DMS79 (cell line): ENCODE data around the gene DCAF8.
A peak's percentile ranks its signal among the peaks of the same experiment; 100 is the strongest.

Source experiments
- DNase-seq: peaks from one replicate; lab custom pipeline; 2025; lab: John Stamatoyannopoulos, UW

Gene DCAF8

DNA sequence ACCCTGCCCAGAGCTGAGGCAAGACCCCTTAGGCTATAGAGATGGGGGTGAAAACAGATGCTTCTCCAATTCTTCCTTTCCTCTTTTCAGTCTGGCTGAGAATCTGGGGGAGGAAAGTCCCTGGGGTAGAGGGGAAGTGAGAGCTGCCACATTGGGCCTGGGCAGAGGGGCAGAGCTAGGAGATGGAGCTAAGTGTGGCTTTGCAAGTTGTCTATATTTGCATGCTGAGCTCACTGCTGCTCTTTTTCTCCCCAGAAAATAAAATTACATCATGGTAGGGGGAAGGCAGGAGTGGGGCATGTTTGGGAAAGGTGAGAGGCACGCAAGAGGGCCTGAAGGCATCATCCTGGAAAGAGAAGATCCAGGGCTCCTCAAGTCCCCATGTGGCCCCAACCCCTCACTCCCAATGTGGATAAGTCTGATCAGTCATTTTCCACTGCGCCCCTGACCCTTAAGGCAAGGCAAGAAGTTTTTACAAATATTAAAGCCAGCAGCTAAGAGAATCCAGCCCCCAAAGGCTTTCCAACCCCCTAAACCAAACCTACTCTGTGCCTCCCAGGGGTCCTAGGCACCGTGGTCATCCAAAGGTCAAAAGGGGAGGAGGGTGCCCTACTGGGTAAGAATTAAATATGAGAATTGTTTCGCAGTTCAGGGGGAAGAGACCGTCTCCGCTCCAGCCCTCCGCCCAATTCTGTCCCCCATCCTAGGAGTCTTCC is 57.7 kb downstream of the DCAF8 start:
- DNase-seq = no peak

DNA sequence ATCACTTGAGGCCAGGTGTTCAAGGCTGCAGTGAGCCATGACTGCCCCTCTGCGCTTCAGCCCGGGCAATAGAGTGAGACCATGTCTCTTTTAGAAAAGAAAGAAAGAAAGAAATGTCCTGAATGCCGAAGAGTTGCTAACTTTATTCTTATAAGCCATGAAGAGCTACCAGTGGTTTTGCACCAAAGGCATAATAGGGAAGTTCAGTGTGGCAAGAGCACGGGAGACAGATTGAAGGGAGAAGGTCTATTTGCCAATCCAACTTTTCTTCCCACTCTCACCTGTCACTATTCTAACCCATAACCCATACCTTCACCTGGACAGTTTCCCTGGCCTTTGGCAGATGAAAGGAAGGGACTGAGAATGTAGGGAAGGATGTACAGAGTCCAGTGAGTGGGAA is 61.6 kb downstream of the DCAF8 start:
- DNase-seq = no peak

DNA sequence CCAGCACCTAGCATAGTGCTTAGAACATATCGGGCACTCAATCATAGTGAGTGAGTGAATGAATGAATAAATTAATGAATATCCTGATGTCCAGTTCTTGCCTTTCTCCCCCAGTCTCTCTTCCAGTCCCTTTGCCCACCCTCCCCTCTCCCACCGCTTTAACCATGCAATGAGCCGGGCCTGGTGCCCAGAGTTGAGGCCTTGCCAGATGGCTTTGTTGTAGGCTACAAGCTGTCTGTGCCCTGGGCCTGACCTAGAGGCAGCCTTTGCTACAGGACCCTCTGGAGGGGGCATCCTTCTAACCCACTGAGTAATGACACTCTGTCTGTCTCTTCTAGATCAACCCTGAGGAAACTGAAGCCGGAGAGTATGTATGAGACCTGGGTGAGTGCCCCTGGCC is 65.1 kb downstream of the DCAF8 start:
- no peak for DNase-seq

DNA sequence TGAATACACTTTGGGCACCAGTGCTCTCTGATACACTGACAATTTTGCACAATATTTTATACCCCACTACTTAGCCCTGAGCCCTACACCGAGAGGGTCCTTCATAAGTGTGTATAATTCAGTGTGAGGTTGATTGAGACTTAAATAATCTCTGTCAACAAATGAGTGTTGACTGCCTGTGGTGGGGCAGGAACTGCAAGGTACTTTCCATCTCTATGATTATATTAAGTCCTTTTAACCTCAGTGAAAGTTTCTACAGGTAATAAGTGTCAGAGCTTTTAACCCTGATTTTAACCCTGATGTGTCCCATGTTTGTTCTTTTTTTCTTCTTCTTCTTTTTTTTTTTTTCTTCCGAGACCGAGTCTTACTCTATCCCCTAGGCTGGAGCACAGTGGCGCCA is 66.2 kb downstream of the DCAF8 start:
- no peak for DNase-seq

DNA sequence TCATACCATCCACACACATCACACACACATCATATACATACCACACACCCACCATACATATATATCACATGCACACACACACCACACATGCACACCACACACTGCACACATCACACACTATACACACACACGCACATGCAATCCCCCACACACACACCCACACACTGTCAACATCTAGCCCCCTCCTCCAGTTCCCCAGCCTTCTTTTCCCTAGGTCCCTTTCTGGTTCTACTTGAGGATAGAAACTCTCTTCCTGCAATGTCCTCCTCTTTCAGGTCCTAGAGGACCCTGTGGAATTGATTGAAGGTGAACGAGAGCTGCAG is 67.7 kb downstream of the DCAF8 start:
- no peak for DNase-seq

DNA sequence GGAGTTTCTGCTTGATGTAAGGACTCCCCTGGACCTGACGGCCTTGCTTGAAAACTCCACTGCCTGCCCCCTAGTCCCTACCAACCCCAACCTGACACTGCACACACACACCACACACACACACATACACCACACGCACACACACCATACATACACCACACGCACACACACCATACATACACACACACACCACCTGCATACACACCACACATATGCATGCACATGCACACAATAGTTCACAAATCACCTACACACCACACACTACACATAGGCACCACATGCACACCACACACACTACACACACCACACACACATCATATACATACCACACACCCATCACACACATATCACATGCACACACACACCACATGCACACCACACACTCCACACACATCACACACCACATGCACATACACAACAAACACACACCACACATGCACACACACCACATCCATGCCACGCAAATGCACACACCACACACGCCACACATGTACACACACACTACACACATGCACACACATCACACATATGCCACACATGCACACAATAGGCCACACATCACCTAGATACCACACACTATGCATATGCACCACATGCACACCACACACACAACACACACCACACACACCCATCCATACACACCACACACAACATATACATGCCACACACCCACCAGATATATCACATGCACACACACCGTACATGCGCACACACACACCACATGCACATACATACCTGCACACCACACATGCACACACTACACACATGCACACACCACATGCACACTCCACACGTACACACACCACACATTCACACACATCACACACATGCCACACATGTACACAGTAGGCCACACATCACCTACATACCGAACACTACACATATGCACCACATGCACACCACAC is 68.3 kb downstream of the DCAF8 start:
- DNase-seq = no peak

DNA sequence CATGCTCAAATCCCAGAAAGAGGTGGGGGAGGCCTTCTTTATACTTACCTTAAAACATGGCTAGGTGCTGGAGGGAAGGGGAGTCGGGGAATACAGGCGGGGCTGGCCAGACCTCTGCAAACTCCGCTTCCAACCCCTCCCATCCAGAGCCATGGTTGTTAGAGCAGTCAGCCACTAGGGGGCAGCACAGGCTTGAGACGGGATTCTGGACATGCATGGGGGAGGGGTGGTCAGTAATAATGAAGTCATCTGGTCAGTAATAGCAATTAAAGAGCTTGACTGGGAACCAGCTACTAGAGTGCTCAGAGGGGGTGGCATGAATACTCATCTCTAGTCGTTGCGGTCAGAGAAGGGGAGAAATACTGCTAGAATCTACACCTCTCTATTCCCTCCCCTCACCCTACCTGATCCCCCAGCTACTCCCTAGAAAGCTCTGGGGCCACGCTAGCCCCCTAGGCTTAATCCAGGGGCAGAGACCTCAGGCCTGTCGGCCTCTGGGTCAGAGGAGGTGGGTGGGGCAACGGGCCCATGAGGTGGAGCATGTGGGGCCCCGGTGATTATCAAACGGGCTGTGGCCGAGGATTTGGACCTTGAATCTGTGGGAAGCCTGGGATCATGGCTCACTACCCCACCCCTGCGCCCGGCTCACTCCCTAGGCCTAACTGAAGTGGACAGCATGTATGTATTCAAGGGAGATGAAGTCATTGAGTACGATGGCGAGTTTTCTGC is 69.1 kb downstream of the DCAF8 start:
- DNase-seq = peak; percentile 13

DNA sequence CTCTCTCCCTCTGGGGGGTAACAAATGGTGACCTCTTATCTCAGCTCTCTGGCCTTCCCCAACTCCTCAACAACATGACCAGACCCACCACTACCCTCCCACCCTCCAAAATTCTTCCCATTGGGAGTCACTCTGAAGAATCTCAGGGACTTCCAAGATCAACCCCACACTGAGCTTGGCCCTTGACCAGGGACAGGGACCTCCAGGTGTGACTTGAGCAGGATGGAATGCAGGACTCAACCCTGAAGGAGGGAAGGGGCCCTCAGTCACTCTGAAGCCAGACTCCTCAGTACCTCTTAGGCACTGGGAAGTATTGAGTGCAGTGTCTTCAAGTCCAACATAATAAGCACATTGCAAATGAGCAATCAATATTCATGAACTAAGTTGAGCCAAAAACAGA is 70.1 kb downstream of the DCAF8 start:
- no peak for DNase-seq

DNA sequence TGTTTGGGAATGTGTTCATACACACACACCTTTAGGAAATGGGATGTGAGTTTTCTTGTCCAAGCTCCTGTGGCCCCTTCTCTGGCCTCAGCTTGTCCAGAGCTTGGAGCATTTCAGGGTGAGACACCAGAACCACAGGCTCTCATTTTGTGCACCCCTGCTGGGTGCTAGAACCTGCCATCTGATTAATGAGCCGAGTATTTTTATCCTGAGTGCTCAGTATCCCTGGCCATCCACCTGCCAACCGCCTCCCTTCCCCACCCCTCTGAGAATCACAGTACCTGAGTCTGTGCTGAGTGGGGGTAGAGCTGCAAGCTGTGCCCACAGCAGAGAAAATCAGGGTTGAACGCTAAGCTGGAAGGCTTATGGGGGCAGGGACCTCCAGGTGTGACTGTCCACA is 70.6 kb downstream of the DCAF8 start:
- no peak for DNase-seq

DNA sequence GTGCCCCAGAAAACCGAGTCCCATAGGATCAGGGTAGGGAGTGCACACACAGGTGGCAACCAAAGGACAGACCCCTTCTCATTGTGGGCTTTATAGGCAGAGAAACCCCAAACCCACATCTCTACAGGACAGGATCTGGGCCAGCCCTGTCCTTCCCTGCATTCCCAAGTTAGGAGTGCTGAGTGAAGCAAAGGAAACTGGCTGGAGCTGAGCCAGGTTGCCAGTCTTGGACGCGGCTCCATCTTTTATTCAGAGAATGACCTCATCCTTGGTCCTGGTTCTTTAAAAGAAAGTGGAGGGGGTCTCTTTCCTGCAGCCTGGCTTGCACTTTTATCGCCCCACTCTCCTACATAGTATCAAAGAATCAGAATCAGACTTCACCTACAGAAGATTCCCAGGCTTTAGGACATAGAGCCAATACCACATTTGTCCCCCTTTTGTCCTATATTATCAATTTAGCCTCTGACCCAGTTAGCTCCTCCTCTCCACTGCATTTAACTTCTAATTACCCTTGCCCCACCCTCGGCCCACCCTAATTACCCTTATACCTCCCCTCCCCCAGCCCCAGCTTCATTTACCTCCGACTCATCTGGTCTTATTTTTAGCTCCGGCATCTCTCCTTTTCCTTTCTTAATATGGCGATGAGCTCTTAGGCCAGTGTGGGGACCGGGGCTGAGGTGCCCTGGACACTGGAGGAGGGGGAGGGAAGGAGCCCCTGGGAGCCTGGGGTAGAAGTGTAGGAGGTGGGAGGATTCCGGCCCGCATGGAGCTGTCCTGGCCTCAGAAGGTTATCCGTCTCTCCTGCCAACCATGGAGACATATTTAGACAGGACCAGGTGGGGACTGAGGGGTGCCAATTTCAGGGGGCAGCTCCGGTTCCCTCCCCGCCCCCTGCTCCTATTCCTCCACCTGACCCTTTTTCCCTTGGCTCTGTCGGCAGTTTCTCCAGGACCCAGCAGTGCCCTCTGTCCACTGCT is 72.4 kb downstream of the DCAF8 start, which contains the start of gene CASQ1:
TSS of gene CASQ1 (plus strand) at position 927 of the 977 bp plus-strand sequence. CDS start 177 bp downstream, outside the sequence.
- no peak for DNase-seq

DNA sequence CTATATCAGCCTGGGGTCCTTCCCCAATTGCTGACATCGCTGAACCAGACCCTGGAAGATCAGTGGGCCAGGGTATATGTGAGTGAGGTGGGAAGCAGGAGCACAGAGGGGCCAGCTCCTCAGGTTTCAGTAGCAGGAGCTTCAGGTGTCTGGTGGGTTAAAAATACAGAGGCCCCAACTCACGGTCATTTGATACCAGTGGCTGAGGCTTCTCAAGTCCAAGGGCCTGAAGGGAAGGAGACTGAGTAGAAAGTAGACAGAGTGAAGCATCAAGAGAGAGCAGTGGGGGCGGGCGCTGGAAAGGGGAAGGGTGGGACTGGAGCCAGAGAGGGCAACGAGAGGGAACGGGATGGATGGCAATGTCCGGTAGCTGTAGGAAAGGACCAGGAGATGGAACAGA is 74.0 kb downstream of the DCAF8 start:
- no peak for DNase-seq

DNA sequence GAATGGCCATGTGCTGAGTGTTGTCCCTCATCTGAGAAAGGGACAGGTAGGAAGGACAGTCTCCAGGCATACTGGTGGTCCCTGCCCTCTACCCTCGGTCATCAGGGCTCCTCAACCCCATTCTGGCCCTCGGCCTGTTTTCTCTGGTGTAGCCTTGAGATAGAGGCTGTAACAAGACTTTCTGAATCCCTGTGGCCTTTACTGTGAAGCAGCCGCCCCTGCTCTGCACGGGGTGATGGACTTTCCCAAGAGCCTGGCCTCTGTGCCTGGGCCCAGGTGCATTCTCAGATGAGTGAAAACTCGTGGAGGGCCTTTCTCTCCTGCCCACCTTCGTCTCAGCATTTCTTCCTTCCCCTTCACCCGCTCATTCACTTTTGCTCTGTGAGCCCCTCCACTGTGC is 74.9 kb downstream of the DCAF8 start:
- DNase-seq = no peak

DNA sequence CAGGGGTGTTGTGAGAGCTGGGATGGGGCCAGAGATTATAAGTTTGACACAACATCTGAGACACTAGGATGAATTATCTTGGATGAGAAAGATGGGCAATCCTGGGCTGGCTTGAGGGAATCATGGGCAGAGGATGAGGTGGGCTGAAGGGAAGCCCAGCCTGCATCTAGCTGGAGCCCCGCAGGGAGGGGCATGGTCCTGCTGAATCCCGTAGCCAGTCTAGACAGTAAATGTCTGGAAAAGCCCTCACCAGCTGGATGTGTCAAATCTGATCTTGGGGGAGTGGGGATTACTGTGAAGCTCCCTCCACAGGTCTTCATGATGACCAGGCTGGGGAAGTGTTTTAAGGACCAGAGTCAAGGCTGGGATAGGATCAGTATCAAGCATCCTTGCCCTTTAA is 75.6 kb downstream of the DCAF8 start:
- DNase-seq = no peak

DNA sequence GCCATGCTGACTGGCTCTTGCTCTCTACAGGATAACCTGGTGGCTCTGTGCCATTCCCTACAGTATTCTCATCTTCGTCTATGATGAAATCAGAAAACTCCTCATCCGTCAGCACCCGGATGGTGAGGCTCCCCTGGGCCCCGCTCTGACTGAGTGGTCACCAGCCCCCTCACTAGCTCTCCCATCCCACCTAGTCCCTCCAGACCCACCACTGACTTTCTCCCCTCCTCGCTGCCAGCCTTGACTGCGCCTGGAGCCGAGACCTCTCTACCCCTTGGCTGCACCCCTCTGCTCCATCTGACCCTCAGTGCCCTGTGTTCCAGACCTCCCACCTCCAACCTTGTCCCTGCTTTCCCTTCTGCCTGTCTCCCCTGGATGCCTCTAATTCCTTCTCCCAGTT is 76.1 kb downstream of the DCAF8 start:
- DNase-seq = no peak

DNA sequence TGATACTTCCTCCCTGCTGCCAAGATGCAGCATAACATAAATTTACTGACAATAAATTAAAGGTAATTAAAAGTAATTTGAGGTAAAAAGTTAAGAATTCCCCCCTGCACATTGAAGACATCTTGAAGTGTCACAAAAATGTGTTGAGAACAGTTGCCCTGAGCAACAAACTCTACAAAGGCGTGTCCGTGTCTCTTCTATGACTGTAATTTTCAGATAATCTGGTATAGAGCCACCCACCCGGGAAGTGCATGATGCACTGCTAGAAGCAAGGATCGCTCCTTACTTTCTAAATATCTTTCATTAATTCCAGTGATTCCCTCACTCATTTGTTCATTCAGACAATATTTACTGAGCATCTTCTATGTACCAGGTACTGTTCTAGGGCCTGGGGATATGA is 83.0 kb downstream of the DCAF8 start:
- DNase-seq = no peak

DNA sequence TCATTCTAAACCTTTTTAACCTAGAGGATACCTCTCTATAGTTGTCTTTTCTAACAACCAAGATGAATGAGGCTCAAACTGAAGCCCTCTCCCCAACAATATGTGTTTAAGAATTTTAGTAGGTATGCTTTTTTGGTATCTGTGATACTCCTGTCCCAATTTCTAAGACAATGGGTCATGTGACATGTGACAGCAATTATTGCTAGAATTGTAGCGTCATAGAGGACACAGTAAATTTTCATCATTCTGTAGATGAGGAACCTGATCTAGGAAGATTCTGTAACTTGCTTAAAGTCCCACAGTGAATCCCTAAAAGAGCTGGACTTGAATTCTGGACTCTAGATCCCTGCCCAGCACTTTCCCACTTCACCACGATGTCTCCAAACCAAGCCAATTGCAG is 83.6 kb downstream of the DCAF8 start:
- DNase-seq = no peak

DNA sequence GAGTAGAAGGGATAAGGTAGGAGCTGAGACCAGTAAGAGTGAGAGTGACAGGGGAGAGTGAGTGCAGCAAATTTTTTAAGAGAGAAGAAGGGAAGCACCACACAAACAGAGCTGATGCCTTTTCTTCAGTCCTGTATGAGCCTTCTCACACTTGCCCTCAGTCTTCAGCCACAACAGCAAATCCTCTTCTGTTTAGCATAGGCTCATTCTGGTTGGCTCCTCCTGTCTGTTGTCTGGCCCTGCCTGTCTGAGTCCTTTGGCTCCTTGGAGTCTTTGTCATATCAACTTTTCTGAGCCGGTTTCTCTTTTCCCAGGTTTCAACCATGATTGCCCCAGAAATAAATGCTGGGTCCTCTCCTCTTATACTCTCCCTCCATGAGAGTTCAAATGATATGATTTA is 84.7 kb downstream of the DCAF8 start:
- no peak for DNase-seq

DNA sequence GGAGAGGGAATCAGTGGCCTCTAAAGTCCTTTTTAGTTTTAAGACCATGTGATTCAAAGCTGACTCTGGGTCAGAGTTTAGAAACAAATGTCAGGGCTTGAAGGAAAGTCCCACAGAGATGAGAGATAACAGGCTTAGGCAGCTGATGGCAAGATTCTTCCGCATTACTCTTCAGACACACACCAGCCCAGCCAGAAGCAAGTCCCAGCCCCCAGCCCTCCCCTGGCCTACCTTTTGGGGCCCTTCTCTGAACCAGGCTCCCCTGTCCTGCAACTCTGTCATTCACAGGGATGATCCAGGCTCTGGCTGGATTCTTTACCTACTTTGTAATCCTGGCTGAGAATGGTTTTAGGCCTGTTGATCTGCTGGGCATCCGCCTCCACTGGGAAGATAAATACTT is 85.1 kb downstream of the DCAF8 start:
- DNase-seq = no peak

DNA sequence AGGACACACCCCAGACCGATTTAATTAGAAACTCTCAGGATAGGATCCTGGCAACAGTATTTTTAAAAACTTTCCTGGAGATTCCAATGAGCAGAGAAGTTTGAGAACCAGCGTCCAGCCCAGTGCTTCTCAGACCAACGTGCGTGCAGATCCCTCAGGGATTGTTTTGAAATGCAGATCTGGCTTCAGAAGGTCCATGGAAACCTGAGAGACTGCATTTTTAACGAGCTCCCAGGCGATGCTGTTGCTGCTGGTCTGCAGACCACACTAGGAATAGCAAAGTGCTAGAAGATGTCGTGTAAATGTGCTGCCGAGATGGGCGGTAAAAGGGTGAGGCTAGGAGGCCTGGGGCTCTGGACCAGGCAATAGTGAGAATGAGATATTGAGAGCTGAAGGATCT is 90.4 kb downstream of the DCAF8 start:
- DNase-seq = no peak

DNA sequence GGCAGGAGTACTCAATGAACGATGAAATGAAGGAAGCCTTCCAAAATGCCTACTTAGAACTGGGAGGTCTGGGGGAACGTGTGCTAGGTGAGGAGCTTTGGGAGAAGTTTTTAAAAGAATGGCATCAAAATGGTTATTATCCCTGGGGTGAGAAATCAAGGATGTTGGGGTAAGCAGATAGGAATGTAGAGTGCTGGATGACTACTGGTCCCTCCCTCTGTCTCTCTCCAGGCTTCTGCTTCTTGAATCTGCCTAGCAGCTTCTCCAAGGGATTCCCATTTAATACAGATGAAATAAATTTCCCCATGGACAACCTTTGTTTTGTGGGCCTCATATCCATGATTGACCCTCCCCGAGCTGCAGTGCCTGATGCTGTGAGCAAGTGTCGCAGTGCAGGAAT is 91.0 kb downstream of the DCAF8 start:
- no peak for DNase-seq

DNA sequence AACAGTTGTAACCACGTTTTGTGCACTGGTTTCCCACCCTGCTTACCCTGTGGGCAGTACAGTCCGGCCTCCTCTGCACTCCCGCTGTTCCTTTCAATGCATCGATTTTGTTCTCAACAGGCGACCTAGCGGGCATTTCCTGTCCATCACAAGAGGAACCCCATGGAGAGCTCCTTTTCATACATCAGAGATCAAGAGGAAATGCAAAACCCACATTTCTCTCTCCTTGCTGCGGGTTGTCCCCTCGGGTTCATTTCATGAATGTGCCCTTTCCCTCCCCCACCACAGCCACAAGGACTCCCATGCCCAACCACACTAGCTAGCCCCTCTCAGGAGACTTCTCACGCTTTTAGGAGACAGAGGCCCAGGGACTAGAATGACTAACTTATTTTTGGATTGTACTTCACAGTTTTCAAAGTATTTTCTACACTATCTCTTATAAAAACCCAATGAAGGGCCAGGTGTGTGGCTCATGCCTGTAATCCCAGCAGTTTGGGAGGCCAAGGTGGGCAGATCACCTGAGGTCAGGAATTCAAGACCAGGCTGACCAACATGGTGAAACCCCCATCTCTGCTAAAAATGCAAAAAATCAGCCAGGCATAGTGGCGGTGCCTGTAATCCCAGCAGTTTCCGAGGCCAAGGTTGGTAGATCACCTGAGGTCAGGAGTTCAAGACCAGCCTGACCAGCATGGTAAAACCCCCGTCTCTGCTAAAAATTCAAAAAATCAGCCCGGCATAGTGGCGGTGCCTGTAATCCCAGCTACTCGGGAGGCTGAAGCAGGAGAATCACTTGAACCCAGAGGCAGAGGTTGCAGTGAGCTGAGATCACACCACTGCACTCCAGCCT is 92.6 kb downstream of the DCAF8 start:
- DNase-seq = peak; percentile 34
